ENCODE data around the gene DMXL2.

Gene DMXL2

DNA sequence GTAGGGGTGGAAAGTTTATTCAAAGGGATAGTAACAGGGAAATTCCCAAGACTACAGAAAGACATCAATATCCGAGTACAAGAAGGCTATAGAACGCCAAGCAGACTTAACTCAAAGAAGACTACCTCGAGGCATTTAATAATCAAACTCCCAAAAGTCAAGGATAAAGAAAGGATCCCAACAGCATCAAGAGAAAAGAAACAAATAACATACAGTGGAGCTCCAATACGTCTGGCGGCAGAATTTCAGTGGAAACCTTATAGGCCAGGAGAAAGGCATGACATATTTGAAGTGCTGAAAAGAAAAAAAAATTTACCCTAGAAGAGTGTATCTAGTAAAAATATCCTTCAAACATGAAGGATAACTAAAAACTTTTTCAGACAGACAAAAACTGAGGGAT lies 95.6 kb downstream of the DMXL2 start:
- DNase-seq: no peak
- Histone ChIP-seq H4K91ac (ENCODE audit: low read length) (no peak overlapping the region), H3K27me3 (ENCODE audit: control insufficient read depth in 1 of 2, insufficient read depth in 1 of 2, low read length in 2 of 2) (no peaks in the 10 kb centered on the region), H3K27ac (ENCODE audit: low read length, poor library complexity, severe bottlenecking) (no peak overlapping the region), H3K36me3 (ENCODE audit: control insufficient read depth in 1 of 2, insufficient read depth in 2 of 2, low read depth in 1 of 2, low read length in 2 of 2) (peaks cover 16 to 18% of the 10 kb centered on the region in 2 experiments), H3K14ac (ENCODE audit: low read length in 2 of 2) (no peak overlapping the region), H2BK15ac (ENCODE audit: low read depth, poor library complexity, severe bottlenecking) (no peak overlapping the region), H4K8ac (ENCODE audit: low read length) (no peak overlapping the region), H2BK120ac (ENCODE audit: low read depth, low read length) (no peak overlapping the region), H3K4me3 (ENCODE audit: insufficient read depth in 1 of 2, low read depth in 1 of 2, low read length in 2 of 2) (no peak overlapping the region), H3K4ac (ENCODE audit: low read depth in 1 of 2, low read length in 2 of 2) (no peak overlapping the region), H3K4me2 (ENCODE audit: low read length, poor library complexity, severe bottlenecking) (no peak overlapping the region), H3K18ac (ENCODE audit: low read depth in 1 of 2, low read length in 2 of 2) (no peak overlapping the region), H3K9ac (ENCODE audit: low read length) (no peak overlapping the region), H3K9me3 (ENCODE audit: control insufficient read depth, low read length) (peaks cover 22% of the 10 kb centered on the region), H3K4me1 (ENCODE audit: control insufficient read depth, insufficient read depth, low read depth, low read length) (no peaks in the 10 kb centered on the region), H3K23ac (ENCODE audit: low read length in 2 of 2) (no peak overlapping the region), H2AFZ (ENCODE audit: low read depth, low read length) (no peak overlapping the region), H3K79me1 (replicated peaks; ENCODE audit: low read length, poor library complexity, severe bottlenecking) (peaks cover 6% of the 10 kb centered on the region), H2BK12ac (ENCODE audit: low read length in 2 of 2) (no peak overlapping the region), H2AK5ac (ENCODE audit: low read length, severe bottlenecking) (no peak overlapping the region), H2BK5ac (ENCODE audit: low read depth, low read length, poor library complexity, severe bottlenecking) (no peak overlapping the region)
- WGBS: 100% methylated on average over 3 of the region's 5 CpGs

DNA sequence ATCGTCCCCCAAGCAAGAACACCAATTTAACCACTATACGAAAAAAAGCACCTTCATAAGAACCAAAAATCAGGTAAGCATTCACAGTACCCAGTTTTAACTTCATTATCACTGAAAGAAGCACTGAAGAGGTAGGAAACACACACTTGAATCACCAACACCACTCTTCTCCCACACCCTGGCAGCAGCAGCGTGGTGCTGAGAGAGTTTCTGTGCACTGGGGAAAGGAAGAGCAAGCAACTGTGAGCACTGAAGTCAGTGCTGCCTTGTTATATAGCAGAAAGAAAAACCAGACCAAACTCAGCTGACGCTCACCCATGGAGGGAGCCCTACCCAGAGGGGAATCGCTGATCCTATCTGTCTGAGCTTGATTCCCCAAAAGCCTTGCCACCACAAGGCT lies 98.2 kb downstream of the DMXL2 start:
- H3K4me3 ChIP-seq (ENCODE audit: insufficient read depth in 1 of 2, low read depth in 1 of 2, low read length in 2 of 2): no peak overlapping the region
- no peak overlapping the region for H2BK120ac ChIP-seq (ENCODE audit: low read depth, low read length)
- DNase-seq: no peak
- no peak overlapping the region for H2AK5ac ChIP-seq (ENCODE audit: low read length, severe bottlenecking)
- no peak overlapping the region for H2BK5ac ChIP-seq (ENCODE audit: low read depth, low read length, poor library complexity, severe bottlenecking)
- H2BK15ac ChIP-seq (ENCODE audit: low read depth, poor library complexity, severe bottlenecking): no peak overlapping the region
- no peak overlapping the region for H2AFZ ChIP-seq (ENCODE audit: low read depth, low read length)
- no peak overlapping the region for H4K91ac ChIP-seq (ENCODE audit: low read length)
- 94% methylated on average over 5 of the region's 5 CpGs for WGBS
- peaks cover 11 to 16% of the 10 kb centered on the region in 2 experiments for H3K36me3 ChIP-seq (ENCODE audit: control insufficient read depth in 1 of 2, insufficient read depth in 2 of 2, low read depth in 1 of 2, low read length in 2 of 2)
- no peaks in the 10 kb centered on the region for H3K4me1 ChIP-seq (ENCODE audit: control insufficient read depth, insufficient read depth, low read depth, low read length)
- peaks cover 4% of the 10 kb centered on the region for H3K79me1 ChIP-seq (replicated peaks; ENCODE audit: low read length, poor library complexity, severe bottlenecking)
- H2BK12ac ChIP-seq (ENCODE audit: low read length in 2 of 2): no peak overlapping the region
- H3K23ac ChIP-seq (ENCODE audit: low read length in 2 of 2): no peak overlapping the region
- no peaks in the 10 kb centered on the region for H3K27me3 ChIP-seq (ENCODE audit: control insufficient read depth in 1 of 2, insufficient read depth in 1 of 2, low read length in 2 of 2)
- no peak overlapping the region for H4K8ac ChIP-seq (ENCODE audit: low read length)
- no peak overlapping the region for H3K18ac ChIP-seq (ENCODE audit: low read depth in 1 of 2, low read length in 2 of 2)
- H3K9me3 ChIP-seq (ENCODE audit: control insufficient read depth, low read length): peaks cover 11% of the 10 kb centered on the region
- no peak overlapping the region for H3K27ac ChIP-seq (ENCODE audit: low read length, poor library complexity, severe bottlenecking)
- H3K4me2 ChIP-seq (ENCODE audit: low read length, poor library complexity, severe bottlenecking): no peak overlapping the region
- H3K9ac ChIP-seq (ENCODE audit: low read length): no peak overlapping the region
- H3K14ac ChIP-seq (ENCODE audit: low read length in 2 of 2): no peak overlapping the region
- no peak overlapping the region for H3K4ac ChIP-seq (ENCODE audit: low read depth in 1 of 2, low read length in 2 of 2)

GRCh38 chr15:51516291-51516690 lies 106.3 kb downstream of the DMXL2 start:
- Histone ChIP-seq H2BK120ac (ENCODE audit: low read depth, low read length) (no peak overlapping the region), H2AFZ (ENCODE audit: low read depth, low read length) (no peak overlapping the region), H3K36me3 (ENCODE audit: control insufficient read depth in 1 of 2, insufficient read depth in 2 of 2, low read depth in 1 of 2, low read length in 2 of 2) (peaks cover 0 to 9% of the 10 kb centered on the region in 2 experiments), H3K4me2 (ENCODE audit: low read length, poor library complexity, severe bottlenecking) (no peak overlapping the region), H2AK5ac (ENCODE audit: low read length, severe bottlenecking) (no peak overlapping the region), H3K18ac (ENCODE audit: low read depth in 1 of 2, low read length in 2 of 2) (no peak overlapping the region), H3K27me3 (ENCODE audit: control insufficient read depth in 1 of 2, insufficient read depth in 1 of 2, low read length in 2 of 2) (no peaks in the 10 kb centered on the region), H2BK12ac (ENCODE audit: low read length in 2 of 2) (no peak overlapping the region), H3K14ac (ENCODE audit: low read length in 2 of 2) (no peak overlapping the region), H3K27ac (ENCODE audit: low read length, poor library complexity, severe bottlenecking) (no peak overlapping the region), H2BK5ac (ENCODE audit: low read depth, low read length, poor library complexity, severe bottlenecking) (no peak overlapping the region), H3K79me1 (replicated peaks; ENCODE audit: low read length, poor library complexity, severe bottlenecking) (no peaks in the 10 kb centered on the region), H3K9ac (ENCODE audit: low read length) (no peak overlapping the region), H3K9me3 (ENCODE audit: control insufficient read depth, low read length) (no peaks in the 10 kb centered on the region), H3K23ac (ENCODE audit: low read length in 2 of 2) (no peak overlapping the region), H3K4ac (ENCODE audit: low read depth in 1 of 2, low read length in 2 of 2) (no peak overlapping the region), H3K4me3 (ENCODE audit: insufficient read depth in 1 of 2, low read depth in 1 of 2, low read length in 2 of 2) (no peak overlapping the region), H4K8ac (ENCODE audit: low read length) (no peak overlapping the region), H4K91ac (ENCODE audit: low read length) (no peak overlapping the region), H3K4me1 (ENCODE audit: control insufficient read depth, insufficient read depth, low read depth, low read length) (no peaks in the 10 kb centered on the region), H2BK15ac (ENCODE audit: low read depth, poor library complexity, severe bottlenecking) (no peak overlapping the region)
- DNase-seq: no peak
- no CpG with 5 or more reads among the region's 1 CpG for WGBS

DNA sequence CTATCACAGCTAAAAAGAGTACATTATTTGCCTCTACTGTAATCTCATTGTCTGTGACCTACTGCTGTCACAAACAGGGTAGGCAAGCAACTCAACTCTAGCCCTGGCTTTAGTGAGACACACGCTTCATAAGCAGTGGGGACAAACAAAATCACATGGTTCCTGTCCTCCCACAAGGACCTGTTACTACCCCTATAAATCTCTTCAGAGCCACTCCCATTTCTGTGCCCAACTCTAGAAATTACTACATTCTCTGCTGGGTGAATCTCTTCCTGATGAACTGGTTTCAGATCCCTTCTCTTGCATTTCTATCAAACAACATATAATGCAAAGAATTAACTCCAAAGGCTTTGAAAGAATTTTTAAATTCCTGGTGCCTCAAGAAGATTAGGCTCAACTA lies 117.3 kb downstream of the DMXL2 start:
- H3K4me2 ChIP-seq (ENCODE audit: low read length, poor library complexity, severe bottlenecking): no peak overlapping the region
- H2AK5ac ChIP-seq (ENCODE audit: low read length, severe bottlenecking): no peak overlapping the region
- H3K9me3 ChIP-seq (ENCODE audit: control insufficient read depth, low read length): no peaks in the 10 kb centered on the region
- no peak overlapping the region for H3K4ac ChIP-seq (ENCODE audit: low read depth in 1 of 2, low read length in 2 of 2)
- H2BK12ac ChIP-seq (ENCODE audit: low read length in 2 of 2): no peak overlapping the region
- 95% methylated on average over 1 of the region's 1 CpG for WGBS
- H3K23ac ChIP-seq (ENCODE audit: low read length in 2 of 2): no peak overlapping the region
- DNase-seq: no peak
- no peaks in the 10 kb centered on the region for H3K79me1 ChIP-seq (replicated peaks; ENCODE audit: low read length, poor library complexity, severe bottlenecking)
- peaks cover 5 to 8% of the 10 kb centered on the region in 2 experiments for H3K36me3 ChIP-seq (ENCODE audit: control insufficient read depth in 1 of 2, insufficient read depth in 2 of 2, low read depth in 1 of 2, low read length in 2 of 2)
- H2BK5ac ChIP-seq (ENCODE audit: low read depth, low read length, poor library complexity, severe bottlenecking): no peak overlapping the region
- H3K9ac ChIP-seq (ENCODE audit: low read length): no peak overlapping the region
- no peak overlapping the region for H2BK120ac ChIP-seq (ENCODE audit: low read depth, low read length)
- no peak overlapping the region for H4K8ac ChIP-seq (ENCODE audit: low read length)
- no peak overlapping the region for H4K91ac ChIP-seq (ENCODE audit: low read length)
- no peak overlapping the region for H3K18ac ChIP-seq (ENCODE audit: low read depth in 1 of 2, low read length in 2 of 2)
- no peak overlapping the region for H3K27ac ChIP-seq (ENCODE audit: low read length, poor library complexity, severe bottlenecking)
- no peaks in the 10 kb centered on the region for H3K27me3 ChIP-seq (ENCODE audit: control insufficient read depth in 1 of 2, insufficient read depth in 1 of 2, low read length in 2 of 2)
- no peak overlapping the region for H3K14ac ChIP-seq (ENCODE audit: low read length in 2 of 2)
- H3K4me3 ChIP-seq (ENCODE audit: insufficient read depth in 1 of 2, low read depth in 1 of 2, low read length in 2 of 2): no peak overlapping the region
- H2AFZ ChIP-seq (ENCODE audit: low read depth, low read length): no peak overlapping the region
- no peaks in the 10 kb centered on the region for H3K4me1 ChIP-seq (ENCODE audit: control insufficient read depth, insufficient read depth, low read depth, low read length)
- no peak overlapping the region for H2BK15ac ChIP-seq (ENCODE audit: low read depth, poor library complexity, severe bottlenecking)
